ENCODE data around the gene TMEM179.

TMEM179 gene

DNA sequence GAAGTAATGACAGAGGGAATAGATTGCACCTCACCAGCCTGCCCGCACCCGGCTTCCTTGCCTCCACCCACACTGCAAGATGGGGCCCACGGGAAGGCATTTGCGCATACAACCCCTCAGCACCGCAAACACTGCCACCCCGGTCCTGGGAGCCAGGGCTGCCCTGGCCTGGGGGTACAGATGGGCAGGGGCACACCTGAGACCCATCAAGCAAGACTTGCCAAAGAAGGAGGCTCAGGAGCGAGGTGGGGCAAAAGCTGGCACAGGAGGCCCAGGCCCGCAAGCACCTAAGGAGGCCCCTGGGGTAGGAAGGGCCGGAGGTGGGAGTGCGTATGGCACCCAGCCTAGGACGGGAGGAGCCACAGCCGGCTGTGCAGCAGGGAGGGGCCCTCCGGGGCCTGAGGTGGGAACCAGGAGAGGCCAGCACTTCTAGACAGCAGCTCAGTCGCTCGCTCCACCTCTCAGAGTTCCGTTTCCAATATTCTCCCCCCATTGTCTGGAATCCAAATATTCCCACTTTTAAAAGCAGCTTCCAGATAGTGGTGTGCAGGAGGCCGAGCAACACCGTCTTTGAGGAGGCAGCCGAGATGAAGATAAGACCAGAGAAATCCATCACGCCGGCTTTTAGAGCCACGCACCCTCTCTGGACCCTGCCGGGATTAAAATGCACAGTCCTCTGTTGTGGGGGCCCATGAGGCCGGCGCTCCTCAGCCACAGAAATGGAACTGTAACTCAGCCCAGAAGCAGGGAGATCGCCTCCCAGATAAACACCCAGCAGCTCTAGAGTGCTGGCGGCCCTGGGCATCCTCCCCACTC lies 37.2 kb downstream of the TMEM179 start:
- DNase-seq, result no peak

DNA sequence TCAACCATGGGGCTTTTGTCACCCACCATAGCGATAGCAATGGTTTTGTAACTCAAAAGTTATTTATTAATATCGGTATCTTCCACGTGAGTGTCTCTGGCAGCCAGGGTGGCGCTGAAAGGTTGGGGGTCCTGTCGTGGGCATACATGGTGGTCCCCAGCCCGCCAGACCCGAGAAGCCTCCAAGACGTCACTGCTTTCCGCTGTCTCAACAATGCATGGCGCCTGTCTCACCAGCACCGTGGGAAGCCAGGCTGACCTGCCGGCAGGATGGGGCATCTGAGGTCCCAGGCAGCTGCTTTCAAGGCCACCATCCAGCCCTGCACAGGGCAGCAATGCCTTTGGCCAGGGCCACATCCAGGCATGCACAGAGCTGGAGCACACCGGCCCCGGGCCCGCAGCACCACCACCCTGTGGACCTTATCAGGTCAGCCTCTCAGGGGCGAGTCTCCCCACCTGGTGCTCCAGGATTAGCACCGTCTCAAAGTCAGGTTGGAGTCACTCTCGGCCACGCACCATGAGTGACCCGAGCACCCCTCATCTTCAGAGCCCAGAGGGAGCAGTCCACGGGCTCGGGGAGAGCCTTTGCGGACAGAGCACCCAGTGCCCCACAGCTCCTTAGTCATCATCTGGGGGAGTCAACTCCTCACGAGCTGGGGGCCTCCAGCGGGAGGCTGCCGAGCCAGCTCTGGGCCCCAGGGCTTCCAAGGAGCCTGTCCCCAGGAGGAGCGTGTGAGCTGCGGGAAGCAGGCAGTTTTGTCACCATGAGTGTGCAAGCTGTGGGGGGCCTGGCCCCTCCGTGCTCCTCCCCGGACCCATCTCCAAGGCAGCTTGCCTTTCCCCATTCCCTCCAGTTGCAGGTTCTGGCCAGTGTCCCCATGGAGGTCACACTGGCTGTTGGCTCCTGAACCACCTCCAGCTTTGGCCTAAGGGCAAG lies 39.6 kb downstream of the TMEM179 start:
- DNase-seq, result no peak

DNA sequence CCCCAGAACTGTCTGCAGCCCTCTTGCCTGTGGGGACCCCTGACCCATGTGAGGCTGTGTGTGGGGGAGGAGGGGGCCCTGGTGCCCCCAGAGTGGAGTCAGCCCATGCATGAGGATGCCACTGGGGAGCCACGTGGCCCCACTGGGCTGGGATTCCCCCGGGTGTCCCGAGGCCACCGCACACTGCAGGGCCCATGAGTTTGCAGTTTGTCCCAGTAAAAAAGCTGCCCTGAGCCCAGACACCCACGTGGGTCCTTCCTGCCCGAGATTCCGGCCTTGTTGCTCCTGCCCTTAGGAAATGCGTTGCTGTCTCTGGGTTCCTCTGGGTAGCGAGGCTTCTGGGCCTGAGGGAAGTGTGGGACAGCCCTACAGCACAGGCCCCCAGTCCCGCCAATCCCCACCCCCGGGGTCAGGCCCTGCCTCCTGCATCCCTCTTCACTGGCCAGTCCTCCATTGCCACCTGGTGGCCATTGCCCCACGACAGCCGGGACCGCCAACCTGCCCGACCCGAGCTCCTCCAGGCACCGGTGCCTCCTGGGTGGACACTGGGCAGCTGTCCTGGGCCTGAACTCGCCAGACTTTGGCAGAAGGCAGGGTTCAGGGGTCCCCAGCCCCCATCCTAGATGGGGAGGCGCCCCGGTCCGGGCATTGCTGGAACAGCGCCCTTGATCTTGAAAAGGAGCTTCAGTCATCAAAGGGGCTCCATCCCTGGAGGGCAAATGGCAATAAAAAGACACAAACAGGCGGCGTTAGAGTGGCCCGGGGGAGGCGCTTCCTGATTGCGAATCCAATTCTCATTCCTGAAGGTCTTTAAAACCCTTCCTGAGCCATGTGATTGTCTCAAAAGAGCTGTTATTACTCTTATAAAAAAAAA lies 40.6 kb downstream of the TMEM179 start:
- no peak for DNase-seq

DNA sequence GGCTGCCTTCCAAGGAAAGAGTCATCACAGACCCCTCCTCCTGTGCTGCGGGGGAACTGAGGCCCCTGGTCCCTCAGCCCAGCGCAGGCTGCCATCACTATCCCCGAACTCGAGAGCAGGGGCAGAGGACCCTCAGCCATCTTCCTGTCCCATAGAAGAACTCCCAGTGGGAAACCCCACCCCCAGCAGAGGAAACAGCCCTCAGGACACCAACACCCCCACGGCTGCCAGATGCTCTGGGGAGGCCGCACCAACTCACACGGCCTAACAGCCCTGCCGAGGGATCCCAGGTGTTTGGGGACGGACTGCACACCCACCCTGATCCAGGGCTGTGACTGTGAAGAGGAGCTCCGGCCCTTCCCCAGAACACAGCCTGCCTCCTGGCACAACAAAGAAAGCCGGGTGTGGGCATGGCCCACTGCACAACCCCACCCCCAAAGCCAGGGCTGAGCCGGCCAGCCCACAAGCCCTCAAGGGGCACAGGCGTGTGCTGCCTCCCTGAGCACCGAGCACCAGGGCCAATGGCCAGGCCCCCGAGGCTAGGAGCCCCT lies 41.3 kb downstream of the TMEM179 start:
- no peak for DNase-seq

DNA sequence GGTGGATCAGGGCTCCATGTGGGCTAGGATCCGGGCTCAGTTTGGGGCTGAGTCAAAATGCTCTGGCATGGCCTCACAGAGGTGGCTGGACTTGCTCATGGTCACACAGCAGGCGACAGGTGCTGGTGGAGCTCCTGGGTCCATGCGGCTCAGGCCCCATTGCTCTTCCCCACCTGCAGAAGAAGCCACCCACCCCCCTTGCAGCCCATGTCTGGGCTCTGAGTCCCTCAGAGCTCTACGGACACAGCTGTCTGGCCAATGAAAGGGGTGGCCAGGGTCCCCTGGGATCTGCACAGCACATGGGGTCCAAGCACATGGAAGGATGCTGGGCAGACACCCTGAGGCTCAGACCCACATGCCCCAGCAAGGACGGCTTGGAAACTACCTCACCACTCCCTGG lies 42.0 kb downstream of the TMEM179 start:
- no peak for DNase-seq

DNA sequence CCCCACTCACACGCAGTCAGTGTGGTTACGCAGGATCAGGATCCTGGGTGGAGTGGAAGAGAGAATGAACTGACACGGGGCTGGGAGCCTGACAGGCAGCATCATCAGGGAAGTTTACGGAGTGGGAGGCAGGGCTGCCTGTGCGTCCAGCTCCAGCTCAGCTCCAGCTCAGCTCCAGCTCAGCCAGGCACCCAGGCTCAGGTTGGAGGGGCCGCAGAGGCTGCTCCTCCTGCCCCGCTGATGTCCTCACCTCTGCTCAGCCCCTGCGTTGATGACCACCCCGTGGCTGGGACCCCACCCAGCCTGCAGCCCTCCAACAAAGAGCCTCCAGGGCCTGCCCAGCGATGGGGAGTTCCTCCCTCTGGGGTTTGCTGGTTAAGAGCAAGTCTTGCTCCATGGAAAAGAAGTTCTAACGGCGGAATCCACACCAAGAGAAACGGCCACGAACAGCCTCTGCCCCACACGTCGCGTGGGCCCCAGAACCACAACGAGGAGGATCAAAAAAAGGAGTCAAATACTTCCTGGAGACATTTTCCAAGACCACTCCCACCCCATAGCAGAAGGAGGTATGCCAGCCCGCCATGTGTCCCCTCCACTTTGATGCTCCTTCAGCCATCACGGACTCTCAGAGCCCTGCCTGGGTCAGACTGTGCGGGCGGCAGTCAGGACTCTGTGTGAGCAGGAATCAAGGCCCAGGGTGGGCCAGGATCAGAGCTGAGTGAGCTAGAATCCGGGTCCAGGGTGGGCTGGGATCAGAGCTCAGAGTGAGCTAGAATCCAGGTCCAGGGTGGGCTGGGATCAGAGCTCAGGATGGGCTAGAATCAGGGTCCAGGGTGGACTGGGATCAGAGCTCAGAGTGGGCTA lies 42.7 kb downstream of the TMEM179 start:
- no peak for DNase-seq

DNA sequence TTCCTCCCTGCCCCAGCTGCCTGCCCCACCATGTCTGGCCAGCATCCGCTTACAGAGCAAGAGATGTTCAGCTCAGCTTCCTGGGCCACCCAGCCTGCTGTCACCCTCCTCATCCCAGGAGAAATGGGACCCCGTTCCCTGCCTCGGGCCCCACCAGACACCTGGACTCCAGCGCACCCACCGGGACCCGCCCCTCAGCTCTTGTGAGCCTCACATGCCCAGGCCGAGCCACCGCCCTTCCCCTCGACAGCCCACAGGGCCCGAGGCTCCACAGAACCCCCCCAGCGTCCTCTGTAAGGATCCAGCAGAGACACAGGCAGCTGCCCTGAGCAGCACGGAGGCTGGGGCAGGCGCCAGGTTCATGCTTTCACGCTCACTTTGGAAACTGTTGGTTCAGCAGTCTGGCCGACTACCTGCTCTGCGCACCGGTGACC lies 43.4 kb downstream of the TMEM179 start:
- no peak for DNase-seq

DNA sequence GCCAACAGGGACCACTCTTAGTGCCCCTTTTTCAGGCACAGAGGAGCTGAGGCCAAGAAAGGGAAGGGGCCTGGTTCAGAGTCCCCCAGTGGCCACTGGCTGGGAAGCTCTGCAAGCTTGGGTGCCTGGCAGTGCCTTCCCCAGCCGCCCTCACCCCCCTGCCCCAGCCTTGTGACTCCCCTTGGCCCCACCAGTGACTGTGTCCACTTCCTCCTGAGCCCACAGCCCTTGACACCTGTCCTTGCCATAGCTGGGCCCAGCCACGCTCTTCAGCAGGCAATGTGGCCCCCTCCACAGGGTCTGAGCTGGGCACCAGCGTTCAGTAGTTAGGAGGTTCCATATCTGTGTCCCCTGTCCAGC lies 44.0 kb downstream of the TMEM179 start:
- no peak for DNase-seq

DNA sequence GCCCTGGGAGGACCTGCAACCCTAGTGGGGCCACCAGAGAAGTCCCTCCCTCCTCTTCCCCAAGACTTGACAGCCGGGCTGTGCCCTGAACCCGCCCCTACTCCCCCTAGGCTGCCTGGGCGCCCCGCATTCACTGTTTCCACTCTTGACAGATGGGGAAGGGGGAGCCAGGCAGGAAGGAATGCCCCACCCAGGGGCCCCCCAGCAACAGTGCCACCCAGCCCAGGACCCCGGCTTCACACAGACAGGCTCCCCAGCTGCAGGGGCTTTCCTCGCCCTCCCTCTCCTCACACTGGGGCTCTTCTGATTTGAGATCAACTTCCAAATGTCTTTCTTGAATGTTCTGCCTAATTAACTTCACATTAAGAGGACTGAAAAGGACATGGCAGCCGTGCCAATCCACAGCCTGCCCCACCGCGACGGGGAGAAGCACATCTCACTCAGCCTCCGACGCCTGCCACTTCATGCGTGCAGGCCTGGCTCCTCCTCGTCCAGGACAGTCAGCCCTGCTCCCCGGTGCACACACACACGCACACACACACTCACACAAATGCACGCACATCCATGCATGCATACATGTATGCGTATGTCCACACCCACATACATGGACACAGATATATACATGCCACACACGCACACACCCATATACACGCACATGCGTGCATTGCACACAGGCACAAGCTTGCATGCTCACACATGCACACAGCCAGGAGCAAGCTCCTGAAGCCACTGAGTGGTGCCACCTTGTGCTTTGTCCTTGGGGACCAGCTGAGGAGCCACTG lies 44.6 kb downstream of the TMEM179 start:
- DNase-seq, result no peak

DNA sequence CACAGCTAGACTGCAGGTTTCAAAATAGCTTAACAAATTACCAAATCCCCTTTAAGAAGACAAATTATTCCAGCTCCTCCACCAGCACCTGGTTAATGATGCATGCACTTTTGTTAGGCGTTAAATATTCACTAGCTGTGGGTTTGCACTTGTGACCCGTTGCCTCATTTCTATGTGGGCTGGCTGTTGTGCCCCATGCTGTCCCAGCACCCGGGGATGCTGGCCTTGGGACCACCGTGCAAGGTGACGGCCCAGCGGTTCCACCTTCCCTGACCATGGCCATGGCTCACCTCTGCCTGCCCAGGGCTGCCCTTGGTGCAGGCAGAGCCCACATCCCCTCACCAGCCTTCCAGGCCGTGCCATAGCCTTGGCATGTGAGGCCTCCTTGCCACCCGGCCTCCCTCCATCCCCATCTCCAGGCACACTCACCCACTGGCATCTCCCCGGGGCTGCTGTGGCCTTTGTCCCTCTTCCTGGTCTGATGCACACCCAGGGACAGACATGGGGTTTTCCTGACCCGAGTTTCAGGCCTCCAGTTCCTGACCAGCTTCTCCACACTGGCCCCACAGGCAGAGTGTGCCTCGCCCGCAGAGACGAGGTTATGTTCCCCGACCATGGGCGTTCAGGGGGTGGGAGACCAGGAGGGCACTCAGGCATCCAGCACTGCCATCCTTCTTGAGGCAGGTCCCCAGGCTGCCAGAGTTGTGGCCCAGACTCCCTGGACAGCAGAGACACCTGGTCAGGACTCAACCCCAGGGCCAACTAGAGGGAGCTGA lies 45.4 kb downstream of the TMEM179 start:
- DNase-seq, result no peak

DNA sequence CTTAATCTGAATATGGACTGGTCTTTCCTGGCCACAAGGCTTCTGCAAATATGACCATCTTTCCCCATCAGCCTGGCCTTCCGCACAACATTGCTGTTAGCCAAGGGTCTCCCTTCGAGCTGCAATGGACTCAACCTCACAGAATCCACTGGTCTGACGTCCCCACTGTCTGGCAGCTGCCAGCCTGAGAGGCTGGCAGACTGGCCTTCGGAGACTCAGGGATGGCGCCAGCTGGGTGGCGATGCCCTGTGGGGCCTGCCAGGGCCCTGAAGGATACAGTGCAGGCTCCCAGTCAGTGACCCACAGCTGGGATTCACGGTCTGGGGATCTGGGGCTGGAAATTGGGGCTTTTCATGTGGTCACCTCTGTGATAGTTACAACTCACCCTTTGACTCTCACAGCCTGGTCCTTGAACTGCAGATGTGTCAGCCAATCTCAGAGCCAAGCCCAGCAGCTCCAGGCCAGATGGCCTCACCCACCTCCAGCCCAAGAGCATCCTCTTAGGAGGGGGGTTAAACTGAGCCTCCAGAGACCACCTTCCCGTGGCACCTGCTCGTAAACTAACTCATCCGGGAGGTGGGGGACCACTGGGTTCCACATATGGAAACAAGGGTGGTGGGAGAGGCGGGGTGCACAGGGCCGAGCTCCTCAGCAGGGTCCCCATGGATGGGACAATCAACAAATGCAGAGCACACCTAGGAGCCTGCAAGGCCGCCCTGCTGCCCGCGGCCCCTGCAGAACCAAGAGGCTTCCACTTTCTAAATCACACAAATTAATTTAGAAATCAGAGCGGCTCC lies 46.1 kb downstream of the TMEM179 start:
- DNase-seq, result no peak

DNA sequence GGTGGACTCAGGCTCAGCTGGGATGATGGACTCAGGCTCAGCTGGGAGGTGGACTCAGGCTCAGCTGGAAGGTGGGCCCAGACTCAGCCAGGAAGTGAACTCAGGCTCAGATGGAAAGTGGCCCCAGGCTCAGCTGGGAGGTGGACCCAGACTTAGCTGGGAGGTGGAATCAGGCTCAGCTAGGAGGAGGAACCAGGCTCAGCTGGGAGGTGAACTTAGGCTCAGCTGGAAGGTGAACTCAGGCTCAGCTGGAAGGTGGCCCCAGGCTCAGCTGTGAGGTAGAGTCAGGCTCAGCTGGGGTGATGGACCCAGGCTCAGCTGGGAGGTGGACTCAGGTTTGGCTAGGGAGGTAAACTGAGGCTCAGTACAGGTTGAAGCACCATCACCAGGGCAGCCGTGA lies 46.8 kb downstream of the TMEM179 start:
- no peak for DNase-seq

DNA sequence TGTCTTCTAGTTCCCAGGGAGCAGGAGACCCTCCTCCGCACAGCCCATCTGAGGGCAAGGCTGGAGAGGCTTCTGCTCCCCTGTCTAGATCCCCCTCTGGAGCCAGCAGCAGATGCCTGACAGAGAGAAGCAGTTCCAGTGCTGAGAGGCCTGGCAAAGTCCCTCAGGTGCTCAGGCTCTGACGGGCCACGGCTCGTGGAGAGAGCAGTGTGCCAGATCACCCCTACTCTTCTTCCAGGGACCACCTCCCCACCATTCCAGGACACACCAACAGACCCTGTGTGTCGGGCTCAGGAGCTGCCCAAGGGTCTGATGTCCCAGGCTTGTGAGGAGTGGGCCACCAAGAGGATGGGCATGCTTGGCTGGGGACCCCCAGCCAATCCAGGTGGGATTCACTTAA lies 47.5 kb downstream of the TMEM179 start:
- DNase-seq, result no peak

DNA sequence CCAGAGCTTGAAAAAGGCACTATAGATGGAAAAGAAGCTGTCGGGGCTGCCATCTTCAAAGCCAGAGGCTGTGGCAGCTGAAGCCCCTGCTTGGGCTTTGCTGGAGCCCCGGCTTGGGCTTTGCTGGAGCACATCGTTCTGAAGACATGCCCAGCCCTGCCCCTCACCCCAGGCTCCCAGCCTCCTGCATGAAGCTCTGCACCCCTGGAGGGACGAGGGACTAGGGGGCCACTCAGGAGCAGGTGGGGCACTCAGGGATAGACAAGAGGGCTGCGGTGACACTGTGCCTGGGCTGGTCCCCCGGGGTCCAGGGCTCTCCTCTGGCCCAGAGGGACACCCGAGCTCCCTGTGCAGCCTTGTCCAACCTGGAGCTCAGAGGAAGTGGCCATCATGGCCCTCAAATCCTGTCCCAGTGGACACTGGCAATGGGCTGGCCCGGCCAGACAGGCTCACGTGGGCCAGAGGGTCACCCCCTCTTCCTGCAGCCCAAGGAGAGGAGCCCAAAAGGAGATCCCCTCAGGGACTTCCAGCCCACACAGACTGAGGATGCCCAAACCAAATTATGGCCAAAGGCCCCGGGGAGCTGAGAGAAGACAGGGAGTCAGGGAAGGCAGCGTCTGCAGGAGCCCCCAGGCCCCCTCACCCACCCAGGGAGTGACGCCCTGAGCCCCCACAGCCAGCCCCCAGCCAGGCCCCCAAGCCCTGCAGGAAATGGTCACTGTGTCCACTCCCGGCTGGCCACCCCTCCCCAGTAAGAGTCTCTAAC lies 48.1 kb downstream of the TMEM179 start:
- no peak for DNase-seq

DNA sequence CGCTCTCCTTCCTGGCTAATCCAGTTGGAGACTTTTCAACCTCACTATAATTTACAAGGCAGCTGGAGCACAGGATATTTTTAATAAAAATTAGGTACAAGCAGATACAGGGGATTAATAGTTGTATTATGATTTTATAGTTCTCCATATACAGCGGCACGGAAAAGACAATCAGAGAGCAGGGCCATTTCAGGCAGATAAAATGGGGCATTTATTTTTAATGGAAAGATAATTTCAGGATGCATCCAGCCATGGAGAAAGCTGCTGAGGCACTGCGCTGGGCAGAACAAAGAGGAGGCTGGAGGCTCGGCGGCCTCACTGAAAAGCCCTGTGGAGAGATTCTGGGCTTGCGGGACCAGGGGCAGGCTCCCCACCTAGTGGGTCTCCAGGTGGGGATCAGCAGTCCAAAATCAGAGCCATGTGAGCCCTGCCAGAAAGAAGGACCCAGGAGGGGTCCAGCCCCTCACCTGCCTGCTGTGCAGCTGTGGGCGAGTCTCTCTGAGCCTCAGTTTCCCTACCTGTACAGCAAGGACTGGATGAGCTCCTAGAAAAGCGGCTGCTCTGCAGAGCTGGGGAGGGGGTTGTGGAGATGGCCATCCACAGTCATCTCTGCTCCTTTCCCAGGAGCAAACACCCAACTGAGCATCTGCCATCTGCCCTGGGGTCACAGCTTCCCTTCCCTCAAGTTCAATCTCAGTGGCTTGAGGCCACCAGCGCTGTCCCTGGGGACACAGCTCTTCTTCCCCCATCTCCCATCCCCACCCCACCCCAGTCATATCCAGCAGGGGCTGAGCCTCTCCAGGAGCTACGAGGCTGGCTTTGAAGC lies 48.9 kb downstream of the TMEM179 start:
- DNase-seq, result no peak

DNA sequence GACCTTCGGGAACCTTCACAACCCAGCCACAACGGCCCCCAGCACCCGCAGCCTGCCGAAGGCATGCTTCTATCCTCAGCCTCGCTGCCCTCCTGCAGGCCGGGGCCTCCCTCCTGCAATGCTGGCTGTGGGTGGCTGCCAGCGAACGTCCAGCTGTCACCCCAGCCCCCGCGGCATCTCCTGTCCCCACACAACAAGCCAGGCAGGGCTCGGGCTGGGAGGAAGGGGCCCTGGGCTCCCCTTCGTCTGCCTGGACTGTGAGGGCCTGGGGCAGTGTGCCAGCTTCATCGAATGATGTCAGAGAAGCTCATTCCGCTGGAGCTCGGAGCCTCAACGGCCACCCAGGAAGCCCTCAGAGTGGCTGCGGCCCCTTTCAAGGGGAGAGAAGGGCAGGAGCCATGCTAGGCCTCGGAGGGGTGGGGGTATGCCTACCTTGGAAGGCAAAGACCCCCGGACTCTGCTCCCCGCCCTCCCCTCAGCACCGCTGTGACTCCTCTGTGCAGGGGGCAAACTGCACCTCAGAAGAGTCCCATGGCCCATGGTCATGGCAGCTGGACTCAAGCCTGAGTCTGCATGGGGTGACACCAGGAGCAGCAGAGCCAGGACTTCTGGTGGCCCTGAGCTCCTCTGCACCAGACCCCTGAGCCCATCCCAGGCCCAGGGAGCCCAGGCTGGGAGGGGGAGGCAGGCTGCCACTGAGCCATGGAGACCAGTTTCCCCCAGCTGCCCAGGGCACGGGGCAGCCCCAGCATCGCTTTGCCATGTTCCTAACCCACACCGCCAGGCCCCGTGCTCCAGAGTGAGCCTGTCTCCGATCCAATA lies 49.8 kb downstream of the TMEM179 start:
- no peak for DNase-seq
